ENCODE results near the gene NOL12.

NOL12 gene

DNA sequence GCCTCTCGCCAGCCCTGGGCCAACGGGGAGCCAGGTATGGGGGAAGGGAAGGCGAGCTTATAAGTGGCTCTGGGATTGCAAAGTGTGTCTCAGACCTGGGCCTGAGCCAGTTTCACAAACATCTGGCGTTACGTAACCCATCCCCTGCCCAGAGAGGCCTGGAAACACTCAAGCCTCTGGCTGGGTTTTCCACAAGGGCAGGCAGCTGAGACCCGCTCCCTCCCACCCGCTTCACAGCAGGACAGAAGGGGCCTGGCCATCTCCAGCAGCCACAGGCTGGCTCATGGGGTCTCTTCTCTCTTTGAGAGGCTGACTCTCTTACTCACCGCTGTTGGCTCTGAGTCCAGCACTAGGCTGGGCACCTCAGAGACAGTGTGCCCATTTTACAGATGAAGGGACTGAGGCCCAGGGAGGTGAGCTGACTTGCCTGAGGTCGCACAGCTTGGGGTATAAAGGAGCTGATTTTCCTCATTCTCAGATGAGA, 55.2 kb downstream of the NOL12 start:
- Histone ChIP-seq H3K27ac (ENCODE audit: low read length) (peak overlapping the region; percentile 56), H3K4me1 (ENCODE audit: control insufficient read depth in 1 of 2, insufficient read depth in 2 of 2, low read length in 2 of 2) (peaks cover 26 to 54% of the 10 kb centered on the region in 2 donors), H3K27me3 (ENCODE audit: low read depth, low read length) (no peaks in the 10 kb centered on the region), H3K36me3 (ENCODE audit: control insufficient read depth in 1 of 2, insufficient read depth in 2 of 2, low read length in 2 of 2) (no peaks in the 10 kb centered on the region), H3K4me3 (ENCODE audit: low read depth in 1 of 2, low read length in 2 of 2) (no peak overlapping the region), H3K9me3 (ENCODE audit: control insufficient read depth in 1 of 2, low read length in 2 of 2) (no peaks in the 10 kb centered on the region)

GRCh38 chr22:37742376-37743171, 56.4 kb downstream of the NOL12 start:
- Histone ChIP-seq H3K4me3 (ENCODE audit: low read depth in 1 of 2, low read length in 2 of 2) (no peak overlapping the region), H3K4me1 (ENCODE audit: control insufficient read depth in 1 of 2, insufficient read depth in 2 of 2, low read length in 2 of 2) (peaks cover 28 to 63% of the 10 kb centered on the region in 2 donors), H3K27ac (ENCODE audit: low read length) (peak overlapping the region; percentile 54)

More at GRCh38 chr22:37742376-37743171, 56.4 kb downstream of the NOL12 start:
- Histone ChIP-seq H3K36me3 (ENCODE audit: control insufficient read depth in 1 of 2, insufficient read depth in 2 of 2, low read length in 2 of 2) (no peaks in the 10 kb centered on the region), H3K27me3 (ENCODE audit: low read depth, low read length) (no peaks in the 10 kb centered on the region), H3K9me3 (ENCODE audit: control insufficient read depth in 1 of 2, low read length in 2 of 2) (no peaks in the 10 kb centered on the region)
